Fibroblast of villous mesenchyme (primary cell): ENCODE data around the gene MDN1. TPM values are rescaled to one million over a fixed set of nuclear protein-coding genes. Genes with fewer than 3 reads are reported as not detected.
A peak's percentile ranks its signal among the peaks of the same experiment; 100 is the strongest.

Source experiments
- DNase-seq: peaks from one replicate; pipeline ENCODE4 v3.0.0-alpha.2; 2010; ENCODE audit warnings: low read depth
- H3K4me3 ChIP-seq: 2 replicates; pipeline ENCODE4 v1.5.1; 2011; ENCODE audit warnings: low read depth, mild to moderate bottlenecking, low read length
- total RNA-seq: library from RNA; depleted of rRNA; stranded (reverse); fragments of >200 nt; gene quantifications from 2 replicates; pipeline ENCODE4 v1.2.3, GENCODE V29; 2012
- TF ChIP-seq, protein P1 (sequence below): IDR thresholded peaks from 2 replicates; pipeline ENCODE4 v1.5.1; 2012; ENCODE audit warnings: low read depth, mild to moderate bottlenecking, low read length; ENCODE audit not compliant: insufficient read depth

MDN1 gene
- total RNA-seq, 1 donor = 27.2 TPM

DNA sequence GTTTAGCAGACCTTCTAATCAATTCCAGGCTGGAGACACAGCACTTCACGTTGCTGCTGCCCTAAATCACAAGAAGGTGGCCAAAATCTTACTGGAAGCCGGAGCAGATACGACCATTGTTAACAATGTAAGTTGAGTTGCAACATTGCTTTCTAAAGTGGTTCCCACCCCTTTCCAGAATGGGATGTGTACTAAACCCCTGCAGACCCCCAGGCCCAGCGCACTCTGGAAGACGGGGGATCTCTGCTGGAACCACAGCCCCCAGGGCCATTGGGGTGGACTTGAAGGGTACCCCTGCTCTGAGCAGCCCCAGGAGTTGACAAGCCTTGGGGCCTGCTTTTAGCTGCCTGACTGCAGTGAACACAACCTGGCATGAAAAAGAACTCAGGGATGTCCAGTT lies 203.1 kb downstream of the MDN1 start:
- no peak for DNase-seq
- H3K4me3 ChIP-seq = no peak overlapping the region
- TF ChIP-seq, protein P1, sequence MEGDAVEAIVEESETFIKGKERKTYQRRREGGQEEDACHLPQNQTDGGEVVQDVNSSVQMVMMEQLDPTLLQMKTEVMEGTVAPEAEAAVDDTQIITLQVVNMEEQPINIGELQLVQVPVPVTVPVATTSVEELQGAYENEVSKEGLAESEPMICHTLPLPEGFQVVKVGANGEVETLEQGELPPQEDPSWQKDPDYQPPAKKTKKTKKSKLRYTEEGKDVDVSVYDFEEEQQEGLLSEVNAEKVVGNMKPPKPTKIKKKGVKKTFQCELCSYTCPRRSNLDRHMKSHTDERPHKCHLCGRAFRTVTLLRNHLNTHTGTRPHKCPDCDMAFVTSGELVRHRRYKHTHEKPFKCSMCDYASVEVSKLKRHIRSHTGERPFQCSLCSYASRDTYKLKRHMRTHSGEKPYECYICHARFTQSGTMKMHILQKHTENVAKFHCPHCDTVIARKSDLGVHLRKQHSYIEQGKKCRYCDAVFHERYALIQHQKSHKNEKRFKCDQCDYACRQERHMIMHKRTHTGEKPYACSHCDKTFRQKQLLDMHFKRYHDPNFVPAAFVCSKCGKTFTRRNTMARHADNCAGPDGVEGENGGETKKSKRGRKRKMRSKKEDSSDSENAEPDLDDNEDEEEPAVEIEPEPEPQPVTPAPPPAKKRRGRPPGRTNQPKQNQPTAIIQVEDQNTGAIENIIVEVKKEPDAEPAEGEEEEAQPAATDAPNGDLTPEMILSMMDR = no peak

DNA sequence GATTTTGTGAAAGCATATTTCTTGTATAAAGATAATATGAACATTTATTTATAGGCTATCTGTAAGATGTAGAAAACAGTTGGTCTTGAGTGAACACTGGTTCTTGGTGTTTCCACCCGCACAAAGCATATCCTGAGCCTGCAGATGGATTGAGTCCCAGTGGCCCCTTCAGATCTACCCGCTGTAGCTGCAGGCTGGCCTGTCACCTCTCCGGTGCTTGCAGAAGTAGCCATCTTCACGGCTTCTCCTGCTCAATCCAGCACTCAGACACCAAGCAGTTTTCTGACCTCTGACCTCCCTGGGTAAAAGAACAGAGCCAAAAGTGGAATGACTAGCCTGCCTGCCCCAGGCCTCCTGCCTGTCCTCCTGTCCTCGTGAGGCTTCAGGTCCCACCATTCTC lies 203.7 kb downstream of the MDN1 start:
- DNase-seq = no peak
- H3K4me3 ChIP-seq = no peak overlapping the region
- TF ChIP-seq, protein P1 = no peak

DNA sequence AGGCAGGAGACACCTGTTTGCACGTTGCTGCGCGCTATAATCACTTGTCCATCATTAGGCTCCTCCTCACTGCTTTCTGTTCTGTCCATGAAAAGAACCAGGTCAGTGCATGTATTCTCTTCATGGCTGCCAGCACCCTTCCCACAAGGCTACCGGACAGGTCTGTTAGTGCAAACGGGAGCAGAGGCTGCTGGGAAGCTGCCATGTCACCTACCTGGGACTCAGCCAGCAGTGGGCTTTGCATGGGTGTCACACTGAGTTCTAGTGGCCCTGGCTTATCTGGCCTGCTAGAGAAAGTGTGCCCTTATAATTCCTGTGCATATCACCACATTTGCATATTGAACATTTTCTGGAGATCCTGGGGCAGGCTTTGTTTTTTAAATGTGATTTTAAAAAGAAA lies 205.8 kb downstream of the MDN1 start:
- TF ChIP-seq, protein P1 = no peak
- no peak for DNase-seq
- H3K4me3 ChIP-seq = no peak overlapping the region

DNA sequence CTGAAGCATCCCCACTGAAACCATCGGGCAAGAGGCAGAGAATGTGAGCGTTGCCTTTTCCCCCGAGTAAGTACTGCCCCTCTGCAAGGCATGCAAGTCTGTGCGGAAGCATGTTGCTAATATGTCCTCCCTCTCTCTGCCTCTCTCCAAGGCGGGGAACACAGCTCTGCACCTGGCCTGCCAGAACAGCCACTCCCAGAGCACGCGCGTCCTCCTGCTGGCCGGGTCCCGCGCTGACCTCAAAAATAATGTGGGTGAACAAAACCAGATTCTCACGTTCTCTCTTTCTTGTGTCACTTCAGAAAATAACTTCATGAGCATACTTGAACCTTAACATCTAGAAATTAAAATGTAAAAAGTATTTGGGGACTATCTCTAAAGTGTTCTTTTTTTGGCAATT lies 207.5 kb downstream of the MDN1 start:
- no peak for DNase-seq
- TF ChIP-seq, protein P1 = no peak
- H3K4me3 ChIP-seq = no peak overlapping the region

DNA sequence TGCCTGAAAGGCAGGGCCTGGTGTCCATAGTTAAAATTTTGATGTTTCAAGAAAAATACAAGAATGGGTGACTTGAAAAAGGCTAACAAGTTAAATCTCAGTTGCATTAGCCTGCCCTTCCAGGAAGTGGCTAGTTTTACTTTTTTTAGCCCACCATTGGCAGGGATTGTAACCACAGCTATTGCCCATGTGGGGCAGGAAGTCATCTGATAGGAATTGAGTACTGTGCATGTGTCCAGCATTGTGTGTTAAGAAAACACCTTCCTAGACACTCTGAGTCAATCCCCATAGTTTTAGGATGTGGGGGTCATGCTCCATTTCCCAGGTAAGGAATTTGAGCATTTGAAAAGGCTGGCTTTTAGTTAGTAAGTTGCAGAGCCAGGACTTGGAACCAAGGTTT lies 207.9 kb downstream of the MDN1 start:
- H3K4me3 ChIP-seq = no peak overlapping the region
- TF ChIP-seq, protein P1 = no peak
- no peak for DNase-seq

DNA sequence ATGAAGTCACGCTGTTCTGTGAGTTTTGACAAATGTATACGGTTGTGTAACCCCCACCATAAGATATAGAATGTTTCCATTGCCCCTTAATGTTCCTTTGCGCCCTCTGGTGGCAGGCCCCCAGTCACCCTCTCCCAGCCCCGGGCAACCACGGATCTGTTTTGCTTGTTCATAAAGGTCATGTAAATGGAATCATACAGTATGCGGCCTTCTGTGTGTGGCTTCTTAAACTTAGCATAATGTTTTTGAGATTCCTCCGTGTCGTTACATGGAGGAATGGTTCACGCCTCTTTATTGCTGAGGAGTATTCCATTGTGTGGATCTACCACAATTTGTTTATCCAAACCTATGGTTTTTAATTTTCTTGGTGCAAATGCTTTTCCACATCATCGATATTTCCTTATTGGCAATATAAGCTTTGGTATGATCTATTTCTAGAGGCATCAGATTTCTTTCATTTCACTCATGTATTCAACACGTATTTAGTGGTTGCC lies 209.4 kb downstream of the MDN1 start:
- TF ChIP-seq, protein P1 = peak; percentile 77
- H3K4me3 ChIP-seq = no peak overlapping the region
- peak; percentile 52 for DNase-seq

DNA sequence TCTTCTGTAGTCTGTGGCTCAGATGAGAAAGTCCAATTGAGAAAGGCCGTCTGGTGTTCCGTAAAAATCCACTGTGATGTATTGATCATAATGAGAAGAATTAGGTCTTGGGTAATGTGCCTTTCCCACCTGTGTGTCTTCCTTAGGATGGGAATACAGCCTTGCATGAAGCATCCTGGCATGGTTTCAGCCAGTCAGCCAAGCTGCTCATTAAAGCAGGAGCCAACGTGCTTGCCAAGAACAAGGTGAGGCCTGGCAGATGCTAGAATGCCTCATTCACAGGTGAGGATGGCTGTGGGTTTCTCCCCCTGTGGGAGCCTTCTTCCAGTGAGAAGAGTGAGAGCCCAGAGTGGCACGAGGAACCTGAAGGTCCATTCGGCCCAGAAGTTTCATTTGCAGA lies 213.7 kb downstream of the MDN1 start:
- DNase-seq = no peak
- H3K4me3 ChIP-seq = no peak overlapping the region
- TF ChIP-seq, protein P1 = no peak
